HEK293T (cell line): ENCODE measurements around the gene PLEKHM2.

ENCODE experiments used
- CTCF ChIA-PET: fragments of 350-600 bp; formaldehyde crosslinking; extraction: SDS; loops from one replicate; lab custom pipeline; 2021; ENCODE audit warnings: antibody characterized with exemption, inconsistent platforms; lab: Yijun Ruan, JAX
- POLR2A ChIA-PET: fragments of 350-600 bp; formaldehyde crosslinking; extraction: SDS; loops from one replicate; lab custom pipeline; 2020; ENCODE audit warnings: antibody characterized with exemption, inconsistent platforms; lab: Yijun Ruan, JAX
- DNase-seq: peaks from one replicate; pipeline ENCODE4 v3.0.0; 2012; ENCODE audit warnings: mixed read lengths; ENCODE audit errors: extremely low spot score
- ARNT ChIP-seq: fragments of 450-650 bp; IDR thresholded peaks from 2 replicates; pipeline ENCODE4 v1.6.1; 2017; ENCODE audit warnings: mild to moderate bottlenecking
- BHLHE40 ChIP-seq: fragments of 450-650 bp; IDR thresholded peaks from 2 replicates; pipeline ENCODE4 v1.6.1; 2016; ENCODE audit warnings: mild to moderate bottlenecking, moderate library complexity, borderline replicate concordance
- CTBP1 ChIP-seq: fragments of 450-650 bp; IDR thresholded peaks from 2 replicates; pipeline ENCODE4 v1.6.1; 2016; ENCODE audit warnings: borderline replicate concordance
- ELF4 ChIP-seq: fragments of 450-650 bp; IDR thresholded peaks from 2 replicates; pipeline ENCODE4 v1.6.1; 2017; ENCODE audit warnings: antibody characterized with exemption
- FOXA1 ChIP-seq: fragments of 450-650 bp; IDR thresholded peaks from 2 replicates; pipeline ENCODE4 v1.6.1; 2016; ENCODE audit warnings: mild to moderate bottlenecking
- FOXK2 ChIP-seq: fragments of 450-650 bp; IDR thresholded peaks from 2 replicates; pipeline ENCODE4 v1.6.1; 2016; ENCODE audit warnings: mild to moderate bottlenecking
- FOXM1 ChIP-seq: fragments of 450-650 bp; IDR thresholded peaks from 2 replicates; pipeline ENCODE4 v1.6.1; 2017; ENCODE audit warnings: mild to moderate bottlenecking, borderline replicate concordance
- HDGF ChIP-seq: fragments of 450-650 bp; IDR thresholded peaks from 2 replicates; pipeline ENCODE4 v1.6.1; 2017; ENCODE audit warnings: antibody characterized with exemption, borderline replicate concordance
- L3MBTL2 ChIP-seq: fragments of 450-650 bp; conservative IDR thresholded peaks from 2 replicates; pipeline ENCODE4 v1.6.1; 2016; ENCODE audit warnings: mild to moderate bottlenecking
- LEF1 ChIP-seq: fragments of 450-650 bp; IDR thresholded peaks from 2 replicates; pipeline ENCODE4 v1.6.1; 2017; ENCODE audit warnings: mild to moderate bottlenecking, borderline replicate concordance
- NFRKB ChIP-seq: fragments of 450-650 bp; IDR thresholded peaks from 2 replicates; pipeline ENCODE4 v1.6.1; 2016; ENCODE audit warnings: mild to moderate bottlenecking, moderate library complexity
- SP1 ChIP-seq: fragments of 450-650 bp; IDR thresholded peaks from 2 replicates; pipeline ENCODE4 v1.6.1; 2017
- SUZ12 ChIP-seq: fragments of 450-650 bp; IDR thresholded peaks from 2 replicates; pipeline ENCODE4 v1.6.1; 2016; ENCODE audit warnings: mild to moderate bottlenecking
- TARDBP ChIP-seq: fragments of 450-650 bp; IDR thresholded peaks from 2 replicates; pipeline ENCODE4 v1.6.1; 2016
- ZNF384 ChIP-seq: fragments of 450-650 bp; IDR thresholded peaks from 2 replicates; pipeline ENCODE4 v1.6.1; 2016
- TF ChIP-seq, protein P1 (sequence below): fragments of 450-650 bp; IDR thresholded peaks from 2 replicates; pipeline ENCODE4 v1.6.1; 2016

The PLEKHM2 gene

DNA sequence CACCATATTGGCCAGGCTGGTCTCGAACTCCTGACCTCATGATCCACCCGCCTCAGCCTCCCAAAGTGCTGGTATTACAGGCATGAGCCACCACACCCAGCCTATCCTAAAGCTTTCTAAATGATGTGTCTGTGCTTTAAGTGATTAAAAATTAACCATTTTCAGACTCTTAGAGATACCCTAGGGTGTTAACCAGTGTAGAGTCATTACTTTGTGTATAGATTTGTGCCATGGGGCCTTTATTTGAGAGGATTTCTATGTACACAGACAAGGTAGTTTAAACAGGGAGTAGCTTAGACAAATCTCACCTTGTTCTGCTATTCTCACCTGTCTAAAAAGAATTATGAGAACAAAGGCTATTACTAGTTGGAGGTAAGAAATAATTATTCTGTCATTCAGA is 12.7 kb upstream of the PLEKHM2 start:
- POLR2A ChIA-PET, result no interaction called here
- CTCF ChIA-PET, result interaction anchor here (0.7 kb wide), 1 partner anchor 13 kb away, joined by 4 read pairs; no protein-coding TSS in a partner anchor
- no peak for DNase-seq
- no peak for TF ChIP-seq ZNF384
- TF ChIP-seq SP1, result no peak
- no peak for TF ChIP-seq ARNT
- TF ChIP-seq FOXA1, result no peak
- TF ChIP-seq CTBP1, result no peak
- TF ChIP-seq L3MBTL2, result no peak
- no peak for TF ChIP-seq TARDBP
- TF ChIP-seq SUZ12, result no peak
- TF ChIP-seq NFRKB, result no peak
- TF ChIP-seq HDGF, result no peak

DNA sequence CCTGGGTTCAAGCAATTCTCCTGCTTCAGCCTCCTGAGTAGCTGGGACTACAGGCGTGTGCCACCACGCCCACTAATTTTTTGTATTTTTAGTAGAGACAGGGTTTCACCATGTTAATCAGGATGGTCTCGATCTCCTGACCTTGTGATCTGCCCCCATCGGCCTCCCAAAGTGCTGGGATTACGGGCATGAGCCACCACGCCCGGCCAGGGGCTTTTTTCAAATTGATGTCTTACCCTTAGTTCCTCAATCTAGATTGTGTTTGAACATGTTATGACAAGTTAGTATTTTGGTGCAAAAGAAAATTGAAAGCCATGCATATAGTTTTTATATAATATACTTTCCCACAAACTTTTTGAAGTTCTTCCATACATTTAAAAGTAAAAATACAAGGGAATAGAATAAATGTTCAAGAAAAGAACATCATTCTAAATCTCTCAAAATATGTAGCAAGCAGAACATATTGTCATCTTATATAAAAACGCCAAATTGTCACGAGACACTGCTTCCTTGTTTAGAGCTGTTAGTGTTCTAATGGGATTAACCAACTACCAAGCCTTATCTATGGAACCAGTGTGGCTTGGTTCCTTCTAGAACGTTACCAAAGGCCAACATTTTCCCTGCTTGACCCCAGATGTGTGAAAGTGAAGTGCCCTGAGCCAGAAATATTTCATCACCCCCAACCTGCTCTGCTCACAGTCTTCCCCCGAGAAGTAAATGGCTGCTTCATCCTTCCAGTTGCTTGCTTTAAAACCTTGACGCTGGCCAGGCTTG is 9.5 kb upstream of the PLEKHM2 start:
- CTCF ChIA-PET, result no interaction called here
- no peak for DNase-seq
- POLR2A ChIA-PET, result no interaction called here
- no peak for TF ChIP-seq TARDBP
- TF ChIP-seq BHLHE40, result no peak
- no peak for TF ChIP-seq CTBP1
- no peak for TF ChIP-seq ARNT
- TF ChIP-seq SP1, result no peak
- TF ChIP-seq NFRKB, result no peak
- no peak for TF ChIP-seq FOXA1
- no peak for TF ChIP-seq ELF4
- TF ChIP-seq HDGF, result no peak
- TF ChIP-seq FOXM1, result no peak
- no peak for TF ChIP-seq LEF1
- TF ChIP-seq, protein P1, sequence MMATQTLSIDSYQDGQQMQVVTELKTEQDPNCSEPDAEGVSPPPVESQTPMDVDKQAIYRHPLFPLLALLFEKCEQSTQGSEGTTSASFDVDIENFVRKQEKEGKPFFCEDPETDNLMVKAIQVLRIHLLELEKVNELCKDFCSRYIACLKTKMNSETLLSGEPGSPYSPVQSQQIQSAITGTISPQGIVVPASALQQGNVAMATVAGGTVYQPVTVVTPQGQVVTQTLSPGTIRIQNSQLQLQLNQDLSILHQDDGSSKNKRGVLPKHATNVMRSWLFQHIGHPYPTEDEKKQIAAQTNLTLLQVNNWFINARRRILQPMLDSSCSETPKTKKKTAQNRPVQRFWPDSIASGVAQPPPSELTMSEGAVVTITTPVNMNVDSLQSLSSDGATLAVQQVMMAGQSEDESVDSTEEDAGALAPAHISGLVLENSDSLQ, result no peak

DNA sequence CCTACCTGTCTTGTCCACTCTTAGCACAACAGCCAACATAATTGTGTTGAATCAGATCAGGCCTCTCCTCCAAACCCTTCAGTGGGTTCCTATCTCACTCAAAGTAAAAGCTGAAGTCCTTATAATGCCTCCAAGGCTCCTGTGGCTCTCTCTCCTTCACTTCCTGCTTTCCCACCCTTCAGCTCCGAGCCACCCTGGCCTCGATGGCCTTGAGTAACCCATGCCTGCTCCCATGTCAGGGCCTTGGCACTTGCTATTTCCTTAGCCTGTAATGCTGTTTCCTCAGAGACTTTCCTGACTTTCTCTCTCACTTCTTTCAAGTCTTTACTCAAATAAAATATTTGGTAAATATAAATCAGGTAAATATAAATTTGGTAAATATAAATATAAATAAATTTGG is 8.1 kb upstream of the PLEKHM2 start:
- ChIA-PET CTCF (no interaction called here), POLR2A (interaction anchor here (0.7 kb wide), 1 partner anchor 9 kb away, joined by 3 read pairs; no protein-coding TSS in a partner anchor)
- no peak for TF ChIP-seq BHLHE40
- TF ChIP-seq L3MBTL2, result no peak
- no peak for TF ChIP-seq SP1
- TF ChIP-seq ARNT, result no peak
- no peak for DNase-seq

DNA sequence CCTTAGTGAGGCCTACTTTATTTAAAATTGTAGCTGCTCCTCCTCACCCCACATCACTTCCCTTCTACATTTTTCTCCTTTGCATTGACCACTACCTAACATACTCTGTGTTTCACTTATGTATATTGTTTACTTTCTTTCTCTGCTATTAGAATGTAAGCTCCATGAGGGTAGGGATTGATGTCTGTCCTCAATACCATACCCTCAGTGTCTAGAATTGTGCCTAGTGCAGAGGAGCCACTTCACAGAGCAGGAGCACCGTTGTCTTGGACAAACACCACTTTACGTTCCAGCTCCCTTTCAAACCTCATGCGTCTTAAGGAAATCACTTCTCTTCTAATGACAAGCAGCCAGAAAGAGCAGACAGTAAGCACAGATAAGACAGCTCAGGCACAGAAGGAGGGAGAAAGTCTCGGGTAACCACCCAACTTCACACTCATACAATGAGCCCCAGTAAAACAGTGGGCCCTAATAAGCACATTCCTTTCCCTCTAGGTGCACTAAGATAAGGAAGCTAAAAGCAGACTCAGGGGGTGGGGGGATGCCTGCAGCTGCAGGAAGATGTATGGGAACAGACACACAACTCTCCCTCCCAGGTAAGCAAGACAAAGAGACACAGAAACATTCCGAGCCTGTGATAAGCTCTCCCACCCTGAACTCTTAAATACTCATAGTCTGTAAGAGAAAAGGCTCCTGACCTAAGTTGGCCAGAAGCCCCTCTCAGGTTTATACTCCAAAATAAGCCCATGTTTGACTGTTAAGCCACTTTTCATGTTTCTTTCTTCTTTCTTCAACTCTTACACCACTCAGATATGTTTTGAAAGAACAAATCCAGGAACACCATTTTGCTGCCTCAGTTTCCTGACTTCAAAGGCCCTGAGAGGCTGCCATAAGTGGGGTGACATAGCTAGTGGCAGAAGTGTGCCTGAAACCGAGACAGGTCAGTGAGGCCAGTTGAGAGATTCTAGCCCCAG is 7.1 kb upstream of the PLEKHM2 start:
- CTCF ChIA-PET, result no interaction called here

DNA sequence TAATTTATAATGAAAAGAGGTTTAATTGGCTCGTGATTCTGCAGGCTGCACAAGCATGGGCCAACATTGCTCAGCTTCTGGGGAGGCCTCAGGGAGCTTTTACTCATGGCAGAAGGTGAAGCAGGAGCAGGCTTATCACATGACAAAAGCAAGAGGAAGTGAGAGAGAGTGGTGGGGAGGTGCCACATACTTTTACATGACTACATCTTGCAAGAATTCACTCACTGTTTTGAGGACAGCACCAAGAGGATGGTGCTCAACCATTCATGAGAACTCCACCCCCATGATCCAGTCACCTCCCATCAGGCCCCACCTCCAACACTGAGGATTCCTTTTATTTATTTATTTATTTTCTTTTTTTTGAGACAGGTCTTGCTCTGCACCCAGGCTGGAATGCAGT is 5.5 kb upstream of the PLEKHM2 start:
- TF ChIP-seq CTBP1 (no peak), LEF1 (no peak), L3MBTL2 (no peak), TARDBP (no peak), FOXK2 (no peak), FOXM1 (no peak), FOXA1 (no peak), ELF4 (no peak), SP1 (no peak), SUZ12 (no peak), ARNT (no peak), BHLHE40 (no peak), NFRKB (no peak), HDGF (no peak), ZNF384 (no peak)
- TF ChIP-seq, protein P1, result no peak
- no peak for DNase-seq
- ChIA-PET POLR2A (no interaction called here), CTCF (no interaction called here)

More for the DNA sequence above, 7.1 kb upstream of the PLEKHM2 start:
- TF ChIP-seq SUZ12 (no peak), FOXM1 (no peak), SP1 (no peak), ZNF384 (no peak), L3MBTL2 (no peak), LEF1 (no peak), ELF4 (no peak), BHLHE40 (no peak), FOXA1 (no peak), CTBP1 (no peak), NFRKB (no peak), ARNT (no peak), TARDBP (no peak), FOXK2 (no peak), HDGF (no peak)
- TF ChIP-seq, protein P1, result no peak
- POLR2A ChIA-PET, result interaction anchor here (0.7 to 1.2 kb wide), 2 partner anchors 8 to 13 kb away, joined by 3 to 4 read pairs; no protein-coding TSS in a partner anchor
- DNase-seq, result no peak
